ENCODE results near the gene THPO. TPM values are rescaled to one million over a fixed set of nuclear protein-coding genes. Genes with fewer than 3 reads are reported as not detected.

Gene THPO
- polyA plus RNA-seq, 1 donor from 2014 or later: 0.59 TPM

DNA sequence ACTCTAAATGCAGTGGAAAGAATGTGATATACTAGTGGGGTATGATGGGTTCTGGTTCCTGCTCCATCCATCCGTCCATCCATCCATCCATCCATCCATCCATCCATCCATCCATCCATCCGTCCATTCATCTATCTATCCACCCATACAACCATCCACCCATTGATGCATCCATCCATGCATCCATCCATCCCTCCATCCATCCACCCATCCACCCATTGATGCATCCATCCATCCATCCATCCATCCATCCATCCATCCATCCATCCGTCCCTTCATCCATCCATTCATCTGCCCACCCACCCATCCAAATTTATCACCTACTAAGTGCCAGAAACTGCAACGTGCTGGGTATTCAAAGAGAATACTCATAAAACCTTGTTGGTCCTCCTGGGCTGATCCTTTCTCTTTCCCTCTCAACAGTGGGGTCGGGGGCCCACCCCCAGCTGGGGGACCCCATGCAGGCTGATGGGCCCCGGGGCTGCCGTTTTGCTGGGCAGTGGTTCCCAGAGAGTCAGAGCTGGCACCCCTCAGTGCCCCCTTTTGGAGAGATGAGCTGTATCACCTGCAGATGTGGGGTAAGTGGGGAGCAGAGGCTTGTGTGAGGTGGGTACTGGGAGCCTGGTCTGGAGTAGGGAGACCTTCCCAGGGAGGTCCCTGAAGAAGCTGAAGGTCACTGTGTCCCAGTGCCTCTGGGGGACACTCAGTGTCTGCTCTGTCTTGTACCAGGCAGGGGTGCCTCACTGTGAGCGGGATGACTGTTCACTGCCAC, 10.3 kb upstream of the THPO start:
- H3K4me2 ChIP-seq (ENCODE audit: low read length): no peak overlapping the region
- no peak overlapping the region for H2AFZ ChIP-seq (ENCODE audit: low read depth, low read length)
- no peaks in the 10 kb centered on the region for H3K79me2 ChIP-seq (replicated peaks; ENCODE audit: insufficient read depth, low read length)
- no peaks in the 10 kb centered on the region for H3K36me3 ChIP-seq (ENCODE audit: insufficient read depth, low read length)
- no peak overlapping the region for H3K9ac ChIP-seq (ENCODE audit: low read length)
- H3K27me3 ChIP-seq (ENCODE audit: insufficient read depth, low read depth, low read length): no peaks in the 10 kb centered on the region
- no peak overlapping the region for H3K4me3 ChIP-seq (ENCODE audit: low read length)
- H3K27ac ChIP-seq (ENCODE audit: low read length): no peak overlapping the region
- no peaks in the 10 kb centered on the region for H3K9me3 ChIP-seq (ENCODE audit: low read length)
- TF ChIP-seq, protein P1, sequence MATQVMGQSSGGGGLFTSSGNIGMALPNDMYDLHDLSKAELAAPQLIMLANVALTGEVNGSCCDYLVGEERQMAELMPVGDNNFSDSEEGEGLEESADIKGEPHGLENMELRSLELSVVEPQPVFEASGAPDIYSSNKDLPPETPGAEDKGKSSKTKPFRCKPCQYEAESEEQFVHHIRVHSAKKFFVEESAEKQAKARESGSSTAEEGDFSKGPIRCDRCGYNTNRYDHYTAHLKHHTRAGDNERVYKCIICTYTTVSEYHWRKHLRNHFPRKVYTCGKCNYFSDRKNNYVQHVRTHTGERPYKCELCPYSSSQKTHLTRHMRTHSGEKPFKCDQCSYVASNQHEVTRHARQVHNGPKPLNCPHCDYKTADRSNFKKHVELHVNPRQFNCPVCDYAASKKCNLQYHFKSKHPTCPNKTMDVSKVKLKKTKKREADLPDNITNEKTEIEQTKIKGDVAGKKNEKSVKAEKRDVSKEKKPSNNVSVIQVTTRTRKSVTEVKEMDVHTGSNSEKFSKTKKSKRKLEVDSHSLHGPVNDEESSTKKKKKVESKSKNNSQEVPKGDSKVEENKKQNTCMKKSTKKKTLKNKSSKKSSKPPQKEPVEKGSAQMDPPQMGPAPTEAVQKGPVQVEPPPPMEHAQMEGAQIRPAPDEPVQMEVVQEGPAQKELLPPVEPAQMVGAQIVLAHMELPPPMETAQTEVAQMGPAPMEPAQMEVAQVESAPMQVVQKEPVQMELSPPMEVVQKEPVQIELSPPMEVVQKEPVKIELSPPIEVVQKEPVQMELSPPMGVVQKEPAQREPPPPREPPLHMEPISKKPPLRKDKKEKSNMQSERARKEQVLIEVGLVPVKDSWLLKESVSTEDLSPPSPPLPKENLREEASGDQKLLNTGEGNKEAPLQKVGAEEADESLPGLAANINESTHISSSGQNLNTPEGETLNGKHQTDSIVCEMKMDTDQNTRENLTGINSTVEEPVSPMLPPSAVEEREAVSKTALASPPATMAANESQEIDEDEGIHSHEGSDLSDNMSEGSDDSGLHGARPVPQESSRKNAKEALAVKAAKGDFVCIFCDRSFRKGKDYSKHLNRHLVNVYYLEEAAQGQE (IDR thresholded peaks at IDR 0.05; ENCODE audit: borderline replicate concordance): no peak
- TF ChIP-seq MXI1 (conservative IDR thresholded peaks at IDR 0.05; ENCODE audit: poor library complexity, severe bottlenecking): no peak
- TF ChIP-seq RAD21 (conservative IDR thresholded peaks at IDR 0.05): no peak
- no peak for TF ChIP-seq EP300 (conservative IDR thresholded peaks at IDR 0.05; ENCODE audit: poor library complexity, severe bottlenecking)
- TF ChIP-seq, protein P2, sequence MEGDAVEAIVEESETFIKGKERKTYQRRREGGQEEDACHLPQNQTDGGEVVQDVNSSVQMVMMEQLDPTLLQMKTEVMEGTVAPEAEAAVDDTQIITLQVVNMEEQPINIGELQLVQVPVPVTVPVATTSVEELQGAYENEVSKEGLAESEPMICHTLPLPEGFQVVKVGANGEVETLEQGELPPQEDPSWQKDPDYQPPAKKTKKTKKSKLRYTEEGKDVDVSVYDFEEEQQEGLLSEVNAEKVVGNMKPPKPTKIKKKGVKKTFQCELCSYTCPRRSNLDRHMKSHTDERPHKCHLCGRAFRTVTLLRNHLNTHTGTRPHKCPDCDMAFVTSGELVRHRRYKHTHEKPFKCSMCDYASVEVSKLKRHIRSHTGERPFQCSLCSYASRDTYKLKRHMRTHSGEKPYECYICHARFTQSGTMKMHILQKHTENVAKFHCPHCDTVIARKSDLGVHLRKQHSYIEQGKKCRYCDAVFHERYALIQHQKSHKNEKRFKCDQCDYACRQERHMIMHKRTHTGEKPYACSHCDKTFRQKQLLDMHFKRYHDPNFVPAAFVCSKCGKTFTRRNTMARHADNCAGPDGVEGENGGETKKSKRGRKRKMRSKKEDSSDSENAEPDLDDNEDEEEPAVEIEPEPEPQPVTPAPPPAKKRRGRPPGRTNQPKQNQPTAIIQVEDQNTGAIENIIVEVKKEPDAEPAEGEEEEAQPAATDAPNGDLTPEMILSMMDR (IDR thresholded peaks at IDR 0.05; ENCODE audit: poor library complexity, severe bottlenecking): no peak
- TF ChIP-seq TAF1 (IDR thresholded peaks at IDR 0.05; ENCODE audit: low read depth): no peak
- TF ChIP-seq SMC3 (conservative IDR thresholded peaks at IDR 0.05; ENCODE audit: poor library complexity): no peak
- no peaks in the 10 kb centered on the region for H3F3A ChIP-seq (ENCODE audit: insufficient read depth, low read length, poor library complexity, severe bottlenecking)
- no peaks in the 10 kb centered on the region for H4K20me1 ChIP-seq (ENCODE audit: insufficient read depth)
- no peaks in the 10 kb centered on the region for H3K9me2 ChIP-seq (ENCODE audit: insufficient read depth, low read length)

DNA sequence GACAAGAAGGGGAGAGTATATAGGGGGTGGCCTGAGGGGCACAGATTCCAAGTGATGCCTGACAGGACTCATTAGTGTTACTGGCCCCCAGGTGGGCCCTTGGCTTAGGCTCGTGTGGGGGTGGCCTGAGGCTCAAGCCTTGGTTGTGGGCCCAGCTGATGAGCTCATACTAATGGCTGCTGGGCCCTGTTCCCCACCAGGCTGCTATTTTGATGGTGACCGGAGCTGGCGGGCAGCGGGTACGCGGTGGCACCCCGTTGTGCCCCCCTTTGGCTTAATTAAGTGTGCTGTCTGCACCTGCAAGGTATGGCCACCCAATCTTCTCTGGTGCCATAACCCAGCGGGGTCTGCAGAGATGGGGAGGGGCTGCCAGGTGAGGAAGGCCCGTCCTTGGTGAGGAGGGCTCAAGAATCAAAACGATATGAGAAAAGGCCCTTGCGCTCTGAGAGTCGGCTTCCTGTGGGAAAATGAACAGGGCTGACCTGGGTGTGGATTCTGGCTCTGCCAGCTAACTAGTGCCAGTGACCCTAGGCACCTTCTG, 9.2 kb upstream of the THPO start:
- Histone ChIP-seq H3K27me3 (ENCODE audit: insufficient read depth, low read depth, low read length) (peaks cover 7% of the 10 kb centered on the region), H3K36me3 (ENCODE audit: insufficient read depth, low read length) (no peaks in the 10 kb centered on the region)
- TF ChIP-seq, protein P1 (IDR thresholded peaks at IDR 0.05; ENCODE audit: borderline replicate concordance): no peak
- TF ChIP-seq RAD21 (conservative IDR thresholded peaks at IDR 0.05) (no peak), EP300 (conservative IDR thresholded peaks at IDR 0.05; ENCODE audit: poor library complexity, severe bottlenecking) (no peak), MXI1 (conservative IDR thresholded peaks at IDR 0.05; ENCODE audit: poor library complexity, severe bottlenecking) (no peak), TAF1 (IDR thresholded peaks at IDR 0.05; ENCODE audit: low read depth) (no peak), EZH2 (IDR thresholded peaks at IDR 0.05; ENCODE audit: borderline replicate concordance, insufficient read depth, low read length, poor library complexity, severe bottlenecking) (no peak), SMC3 (conservative IDR thresholded peaks at IDR 0.05; ENCODE audit: poor library complexity) (no peak), POLR2AphosphoS5 (IDR thresholded peaks at IDR 0.05) (no peak)
- TF ChIP-seq, protein P2 (IDR thresholded peaks at IDR 0.05; ENCODE audit: poor library complexity, severe bottlenecking): no peak

More for the DNA sequence above, 9.2 kb upstream of the THPO start:
- H3K9ac ChIP-seq (ENCODE audit: low read length): no peak overlapping the region
- no peak overlapping the region for H3K4me2 ChIP-seq (ENCODE audit: low read length)
- no peaks in the 10 kb centered on the region for H3K79me2 ChIP-seq (replicated peaks; ENCODE audit: insufficient read depth, low read length)
- H3K27ac ChIP-seq (ENCODE audit: low read length): no peak overlapping the region
- no peaks in the 10 kb centered on the region for H4K20me1 ChIP-seq (ENCODE audit: insufficient read depth)
- no peaks in the 10 kb centered on the region for H3F3A ChIP-seq (ENCODE audit: insufficient read depth, low read length, poor library complexity, severe bottlenecking)
- H3K9me2 ChIP-seq (ENCODE audit: insufficient read depth, low read length): no peaks in the 10 kb centered on the region
- no peak overlapping the region for H3K4me3 ChIP-seq (ENCODE audit: low read length)
- no peaks in the 10 kb centered on the region for H3K9me3 ChIP-seq (ENCODE audit: low read length)
- H2AFZ ChIP-seq (ENCODE audit: low read depth, low read length): no peak overlapping the region
